Endothelial cell of umbilical vein (primary cell): Measurements from ENCODE around the gene MRPS35. TPM values are rescaled to one million over a fixed set of nuclear protein-coding genes. Genes with fewer than 3 reads are reported as not detected.

Experiments
- BruUV-seq: library from RNA; stranded (reverse); fragments of 400-500 nt; replicated peaks from 2 replicates; lab custom pipeline; 2021; lab: Mats Ljungman, UMichigan
- CTCF ChIA-PET: fragments of 300-600, 350-600 bp; sonication (Branson Sonifier 250); formaldehyde crosslinking; loops from one replicate; lab custom pipeline; 2021; ENCODE audit warnings: antibody characterized with exemption, inconsistent platforms; lab: Charles Lee
- POLR2A ChIA-PET: fragments of 300-600, 350-600 bp; sonication (Branson Sonifier 250); formaldehyde crosslinking; loops from one replicate; lab custom pipeline; 2021; ENCODE audit warnings: antibody characterized with exemption, inconsistent platforms; lab: Charles Lee
- DNase-seq: peaks from one replicate; pipeline ENCODE4 v3.0.0-alpha.2; 2011; ENCODE audit warnings: low read depth, low spot score
- FAIRE-seq: peaks from 2 replicates; lab custom pipeline; 2011; peaks lifted over from hg19 to GRCh38; lab: Jason Lieb, UNC
- H2AFZ ChIP-seq: 2 replicates; pipeline ENCODE4 v1.6.0; 2012; ENCODE audit warnings: low read depth, low read length, control low read depth, inconsistent platforms
- H3K27ac ChIP-seq: 2 replicates; pipeline ENCODE4 v1.5.1; 2011; ENCODE audit warnings: low read depth, mild to moderate bottlenecking, control low read depth, low read length, moderate library complexity; ENCODE audit not compliant: insufficient read depth
- H3K27me3 ChIP-seq, 2 experiments: 2 replicates each; pipeline versions ENCODE4 v1.6.0 to v1.6.1; 2011; ENCODE audit warnings: low read length in 2 of 2, mixed read lengths in 1 of 2; ENCODE audit not compliant: control insufficient read depth in 2 of 2, insufficient read depth in 2 of 2
- H3K36me3 ChIP-seq, 2 experiments: 2 replicates in 1 of 2; 3 replicates in 1 of 2; pipeline ENCODE4 v1.5.1; 2011; ENCODE audit warnings: low read length in 2 of 2, mild to moderate bottlenecking in 1 of 2, moderate library complexity in 1 of 2; ENCODE audit not compliant: control insufficient read depth in 2 of 2, insufficient read depth in 2 of 2; ENCODE audit errors: extremely low read depth in 1 of 2
- H3K4me1 ChIP-seq: 3 replicates; pipeline ENCODE4 v1.5.1; 2011; ENCODE audit warnings: mild to moderate bottlenecking, low read length; ENCODE audit not compliant: control insufficient read depth, insufficient read depth; ENCODE audit errors: extremely low read depth
- H3K4me2 ChIP-seq: 2 replicates; pipeline ENCODE4 v1.6.1; 2011; ENCODE audit warnings: low read length, control low read depth, mixed read lengths; ENCODE audit not compliant: insufficient read depth
- H3K4me3 ChIP-seq, 3 experiments: fragments of 200-600 bp in 1 of 3; sonication (generic), shearing (Covaris generic) in 1 of 3; replicated peaks in 1 of 3; 2 replicates each; pipeline ENCODE4 v1.5.1; 2011 to 2016; ENCODE audit warnings: control low read depth in 3 of 3, low read length in 3 of 3, mild to moderate bottlenecking in 2 of 3, inconsistent platforms in 1 of 3, low read depth in 1 of 3, moderate library complexity in 1 of 3; ENCODE audit not compliant: insufficient read depth in 1 of 3
- H3K79me2 ChIP-seq: 2 replicates; pipeline ENCODE4 v1.6.0; 2012; ENCODE audit warnings: low read length, inconsistent platforms; ENCODE audit not compliant: control insufficient read depth, insufficient read depth
- H3K9ac ChIP-seq: replicated peaks from 2 replicates; pipeline ENCODE3; 2011; ENCODE audit warnings: low read length, control low read depth; ENCODE audit not compliant: insufficient read depth; ENCODE audit errors: extremely low read depth
- H3K9me1 ChIP-seq: replicated peaks from 3 replicates; pipeline ENCODE4 v1.6.0; 2011; ENCODE audit warnings: mild to moderate bottlenecking, low read length; ENCODE audit not compliant: control insufficient read depth, insufficient read depth; ENCODE audit errors: extremely low read depth
- H3K9me3 ChIP-seq: replicated peaks from 2 replicates; pipeline ENCODE4 v1.5.1; 2012; ENCODE audit warnings: low read length, inconsistent platforms; ENCODE audit not compliant: control insufficient read depth, insufficient read depth
- H4K20me1 ChIP-seq: replicated peaks from 2 replicates; pipeline ENCODE3; 2011; ENCODE audit warnings: mild to moderate bottlenecking, low read length; ENCODE audit not compliant: control insufficient read depth, insufficient read depth; ENCODE audit errors: extremely low read depth
- EZH2 ChIP-seq: IDR thresholded peaks from 2 replicates; pipeline ENCODE4 v1.6.1; 2012; ENCODE audit warnings: borderline replicate concordance, low read depth, mild to moderate bottlenecking, moderate library complexity, low read length, inconsistent platforms; ENCODE audit not compliant: severe bottlenecking
- POLR2A ChIP-seq: IDR thresholded peaks from 2 replicates; pipeline ENCODE4 v1.6.1; 2012; ENCODE audit warnings: low read depth, mild to moderate bottlenecking, control low read depth, low read length
- POLR2AphosphoS5 ChIP-seq: IDR thresholded peaks from 2 replicates; pipeline ENCODE4 v1.6.1; 2012; ENCODE audit warnings: low read depth, mild to moderate bottlenecking, control low read depth, low read length, moderate library complexity; ENCODE audit not compliant: insufficient read depth
- dilution Hi-C: fragments of 300-500 bp; cut with MboI; formaldehyde crosslinking; loops from one replicate; pipeline ENCODE4 v1.15.0; 2019; ENCODE audit warnings: low sequenced_read_pairs; ENCODE audit not compliant: extremely low pct_ligation_motif_present
- intact Hi-C: fragments of 100-400 bp; cut with micrococcal nuclease; formaldehyde crosslinking; loops from one replicate; pipeline ENCODE4 v1.10.0; 2022
- polyA plus RNA-seq, 4 experiments: library from polyadenylated mRNA; depleted of rRNA in 3 of 4; stranded (reverse) in 3 of 4; unstranded in 1 of 4; fragments of >200 nt; gene quantifications; 2 replicates each; pipeline versions ENCODE4 v1.2.1 to v1.2.3, GENCODE V29; 2011 to 2012; ENCODE audit warnings: missing spikeins in 1 of 4
- total RNA-seq: library from RNA; stranded (reverse); gene quantifications from 2 replicates; pipeline ENCODE4 v1.2.3, GENCODE V29; 2021
- TF ChIP-seq, protein P1 (sequence below): IDR thresholded peaks from 2 replicates; pipeline ENCODE4 v1.6.1; 2011; ENCODE audit not compliant: insufficient read depth, insufficient read length
- TF ChIP-seq, protein P2 (sequence below), 2 donors: IDR thresholded peaks; 1 replicate in 1 of 2; 2 replicates in 1 of 2; pipeline ENCODE4 v1.5.1; 2011; ENCODE audit warnings: low read length in 2 of 2, mild to moderate bottlenecking in 2 of 2, moderate library complexity in 2 of 2, control low read depth in 1 of 2, inconsistent platforms in 1 of 2, low read depth in 1 of 2; ENCODE audit not compliant: insufficient read depth in 1 of 2; ENCODE audit errors: extremely low read depth in 1 of 2

MRPS35 gene
- total and polyA plus RNA-seq, 2 donors (not counting 3 experiments of a cell fraction or from before 2014, with no cell fraction given) = 22.7 to 38.6 TPM

DNA sequence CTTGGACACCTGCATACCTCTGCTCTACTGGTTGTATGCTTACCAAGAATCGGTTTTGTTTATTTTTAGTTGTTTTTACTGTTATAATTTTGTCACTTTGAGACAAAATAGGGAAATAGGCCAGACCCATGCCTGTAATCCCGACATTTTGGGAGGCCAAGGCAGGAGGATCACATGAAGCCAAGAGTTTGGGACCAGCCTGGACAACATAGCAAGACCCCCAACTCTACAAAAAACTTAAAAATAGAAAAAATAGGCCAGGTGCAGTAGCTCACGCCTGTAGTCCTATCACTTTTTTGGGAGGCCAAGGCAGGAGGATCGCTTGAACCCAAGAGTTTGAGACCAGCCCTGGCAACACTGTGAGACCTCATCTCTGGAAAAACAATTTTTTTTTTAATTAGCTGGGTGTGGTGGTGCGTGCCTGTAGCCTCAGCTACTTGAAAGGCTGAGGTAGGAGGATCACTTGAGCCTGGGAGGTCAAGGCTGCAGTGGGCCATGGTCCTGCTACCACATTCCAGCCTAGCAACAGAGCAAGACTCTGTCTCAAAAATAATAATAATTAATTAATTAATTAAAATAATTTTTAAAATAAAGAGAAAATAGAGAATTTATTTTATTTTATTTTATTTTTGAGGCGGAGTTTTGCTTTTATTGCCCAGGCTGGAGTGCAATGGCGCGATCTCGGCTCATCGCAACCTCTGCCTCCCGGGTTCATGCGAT is 1.3 kb upstream of the MRPS35 start:
- FAIRE-seq (no peak), DNase-seq (no peak)
- CTCF ChIA-PET = interaction anchor here (1.4 kb wide), 1 partner anchor 111 kb away, joined by 3 read pairs; no protein-coding TSS in a partner anchor
- Histone ChIP-seq H3K9me3 (no peaks in the 10 kb centered on the region), H3K4me1 (peaks cover 10% of the 10 kb centered on the region), H3K4me3 (peak overlapping the region in 1 of 3 experiments; percentile 93), H3K4me2 (peak overlapping the region; percentile 84), H3K36me3 (no peaks in the 10 kb centered on the region), H3K9ac (no peak overlapping the region), H4K20me1 (no peaks in the 10 kb centered on the region), H3K79me2 (peaks cover 35% of the 10 kb centered on the region), H3K27me3 (no peaks in the 10 kb centered on the region), H3K9me1 (no peaks in the 10 kb centered on the region), H2AFZ (peak overlapping the region; percentile 12), H3K27ac (no peak overlapping the region)
- POLR2A ChIA-PET = no interaction called here
- TF ChIP-seq POLR2A (no peak), EZH2 (no peak), POLR2AphosphoS5 (no peak)
- TF ChIP-seq, protein P1, sequence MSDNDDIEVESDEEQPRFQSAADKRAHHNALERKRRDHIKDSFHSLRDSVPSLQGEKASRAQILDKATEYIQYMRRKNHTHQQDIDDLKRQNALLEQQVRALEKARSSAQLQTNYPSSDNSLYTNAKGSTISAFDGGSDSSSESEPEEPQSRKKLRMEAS = no peak
- TF ChIP-seq, protein P2, sequence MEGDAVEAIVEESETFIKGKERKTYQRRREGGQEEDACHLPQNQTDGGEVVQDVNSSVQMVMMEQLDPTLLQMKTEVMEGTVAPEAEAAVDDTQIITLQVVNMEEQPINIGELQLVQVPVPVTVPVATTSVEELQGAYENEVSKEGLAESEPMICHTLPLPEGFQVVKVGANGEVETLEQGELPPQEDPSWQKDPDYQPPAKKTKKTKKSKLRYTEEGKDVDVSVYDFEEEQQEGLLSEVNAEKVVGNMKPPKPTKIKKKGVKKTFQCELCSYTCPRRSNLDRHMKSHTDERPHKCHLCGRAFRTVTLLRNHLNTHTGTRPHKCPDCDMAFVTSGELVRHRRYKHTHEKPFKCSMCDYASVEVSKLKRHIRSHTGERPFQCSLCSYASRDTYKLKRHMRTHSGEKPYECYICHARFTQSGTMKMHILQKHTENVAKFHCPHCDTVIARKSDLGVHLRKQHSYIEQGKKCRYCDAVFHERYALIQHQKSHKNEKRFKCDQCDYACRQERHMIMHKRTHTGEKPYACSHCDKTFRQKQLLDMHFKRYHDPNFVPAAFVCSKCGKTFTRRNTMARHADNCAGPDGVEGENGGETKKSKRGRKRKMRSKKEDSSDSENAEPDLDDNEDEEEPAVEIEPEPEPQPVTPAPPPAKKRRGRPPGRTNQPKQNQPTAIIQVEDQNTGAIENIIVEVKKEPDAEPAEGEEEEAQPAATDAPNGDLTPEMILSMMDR (IDR thresholded peaks at IDR 0.05; ENCODE audit: extremely low read depth in 1 of 2, insufficient read depth in 1 of 2, low read depth in 1 of 2, low read length in 2 of 2) = no peak
- intact Hi-C loops = no loop called here
- no TSS peak for BruUV-seq
- dilution Hi-C loops = no loop called here
